Mucosa of stomach (tissue), 1 donor: ENCODE measurements around the gene ZDHHC12.
A peak's percentile ranks its signal among the peaks of the same experiment; 100 is the strongest.
"Not testable (repeated sequence)": the region's sequence is repeated elsewhere in the genome, so short reads cannot be mapped to it uniquely, and the experiment has no call there.

Experiments used
- H3K27me3 ChIP-seq: one replicate; pipeline ENCODE4 v1.7.0; 2013; ENCODE audit warnings: mild to moderate bottlenecking, low read length; ENCODE audit not compliant: control insufficient read depth, insufficient read depth
- H3K36me3 ChIP-seq: one replicate; pipeline ENCODE4 v1.7.0; 2013; ENCODE audit warnings: low read length; ENCODE audit not compliant: control insufficient read depth, insufficient read depth
- H3K4me1 ChIP-seq: one replicate; pipeline ENCODE4 v1.7.0; 2013; ENCODE audit warnings: mild to moderate bottlenecking, low read length; ENCODE audit not compliant: control insufficient read depth, insufficient read depth
- H3K4me3 ChIP-seq: one replicate; pipeline ENCODE4 v1.7.0; 2013; ENCODE audit warnings: low read length
- H3K9ac ChIP-seq: one replicate; pipeline ENCODE4 v1.7.0; 2013; ENCODE audit warnings: mild to moderate bottlenecking, low read length, moderate library complexity
- H3K9me3 ChIP-seq: one replicate; pipeline ENCODE4 v1.7.0; 2013; ENCODE audit warnings: mild to moderate bottlenecking, low read length, moderate library complexity; ENCODE audit not compliant: control insufficient read depth
- donor health status: Pancreatic carcinoma.

The ZDHHC12 gene

DNA sequence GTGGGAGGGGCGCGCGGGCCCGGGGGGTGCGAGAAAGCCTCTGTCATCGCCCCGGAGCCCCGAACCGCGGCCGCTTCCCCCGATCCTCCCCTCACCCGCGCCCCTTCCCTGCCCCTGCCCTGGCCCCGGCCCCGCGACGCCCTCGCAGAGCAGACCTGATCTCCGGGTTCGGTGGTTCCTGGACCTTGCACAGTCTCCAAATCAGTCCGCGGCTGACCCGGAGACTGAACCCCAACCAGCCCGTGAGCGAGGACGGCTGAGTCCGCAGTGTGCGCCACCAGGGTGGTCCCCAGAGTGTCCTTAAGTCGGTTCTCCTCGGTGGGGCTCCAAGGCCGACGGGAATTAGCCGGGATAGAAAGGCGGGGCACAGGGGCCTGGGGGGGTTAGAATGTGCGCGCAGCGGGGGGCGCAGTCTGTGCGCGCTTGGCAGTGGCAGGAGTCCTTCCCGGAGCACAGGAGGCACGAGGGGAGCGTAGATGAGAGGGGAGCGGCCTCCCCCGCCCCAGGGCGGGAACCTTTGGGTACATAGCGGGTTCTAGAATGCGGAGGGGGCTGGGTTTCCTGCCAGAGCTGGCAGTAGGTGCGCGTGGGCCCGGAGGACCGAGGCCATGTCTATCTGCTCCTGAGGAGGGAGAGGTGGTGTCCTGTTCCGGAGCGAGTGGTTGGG is 20.8 kb downstream of the ZDHHC12 start:
- Histone ChIP-seq H3K4me1 (peaks cover 14% of the 10 kb centered on the region), H3K9me3 (no peaks in the 10 kb centered on the region), H3K4me3 (peak overlapping the region; percentile 60), H3K36me3 (no peaks in the 10 kb centered on the region), H3K9ac (peak overlapping the region; percentile 80), H3K27me3 (no peaks in the 10 kb centered on the region)

DNA sequence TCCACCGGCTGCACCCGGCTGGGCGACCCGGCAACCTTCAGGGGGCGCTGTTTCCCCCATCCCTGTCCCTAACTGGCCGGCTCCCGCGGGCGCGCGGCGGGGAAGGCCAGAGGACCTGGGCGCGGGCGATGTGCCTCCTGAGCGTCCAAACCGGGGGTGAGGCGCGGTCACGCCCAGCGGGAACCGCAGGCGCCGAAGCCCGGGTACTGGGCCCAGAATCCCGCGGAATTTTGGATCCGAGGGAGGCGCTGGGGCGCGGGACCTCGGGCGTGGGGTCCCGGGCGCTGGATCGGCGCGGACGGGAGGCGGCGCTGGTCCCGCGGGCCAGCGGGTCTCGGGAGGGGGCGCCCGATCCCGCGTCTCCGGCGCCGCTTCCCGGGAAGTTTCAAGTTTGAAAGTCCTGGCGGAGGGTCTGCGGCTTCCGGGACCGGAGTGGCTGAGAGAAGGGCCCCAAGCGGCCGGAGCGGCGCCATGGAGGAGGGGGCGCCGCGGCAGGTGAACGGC is 21.4 kb downstream of the ZDHHC12 start, which contains the start of gene PKN3:
TSS of gene PKN3 (plus strand) at position 59 of the 504 bp plus-strand sequence. CDS start at position 472, 413 bp downstream.
- Histone ChIP-seq H3K9ac (peak within 1 kb of the TSS; percentile 80), H3K4me1 (peaks cover 14% of the 10 kb centered on the region), H3K9me3 (no peaks in the 10 kb centered on the region), H3K4me3 (peak within 1 kb of the TSS; percentile 60), H3K27me3 (no peaks in the 10 kb centered on the region), H3K36me3 (no peaks in the 10 kb centered on the region)

DNA sequence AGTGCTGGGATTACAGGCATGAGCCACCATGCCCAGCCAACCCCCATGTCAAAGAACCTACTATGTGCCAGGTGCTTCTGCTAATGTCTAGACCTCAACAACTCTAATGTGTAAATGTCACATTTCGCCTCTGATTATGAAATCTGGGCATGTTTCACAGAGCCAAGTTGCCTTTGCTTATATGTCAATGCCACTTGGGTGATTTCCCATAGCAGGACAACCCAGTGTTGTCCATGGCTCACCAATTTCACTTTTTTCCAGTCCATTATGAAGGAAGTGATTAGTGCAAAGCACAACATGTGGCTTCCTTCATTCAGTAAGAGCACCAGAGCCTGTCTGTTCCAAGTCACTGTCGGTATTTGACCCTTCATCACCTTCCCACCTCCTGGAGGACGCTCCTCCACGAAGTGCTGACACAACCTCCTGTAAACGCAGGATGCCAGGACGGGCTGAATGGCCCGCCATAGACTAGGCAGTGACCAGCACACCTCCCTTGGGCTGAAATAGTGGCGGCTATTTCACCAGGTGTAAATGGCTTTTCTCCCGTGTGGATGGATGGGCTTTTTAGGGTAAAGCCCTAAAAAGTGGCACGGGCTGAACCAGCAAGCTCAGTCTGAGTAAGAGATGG is 22.6 kb downstream of the ZDHHC12 start:
- H3K4me3 ChIP-seq, result no peak overlapping the region
- H3K9ac ChIP-seq, result no peak overlapping the region
- H3K4me1 ChIP-seq, result peaks cover 14% of the 10 kb centered on the region
- H3K9me3 ChIP-seq, result no peaks in the 10 kb centered on the region
- H3K27me3 ChIP-seq, result no peaks in the 10 kb centered on the region
- H3K36me3 ChIP-seq, result no peaks in the 10 kb centered on the region

DNA sequence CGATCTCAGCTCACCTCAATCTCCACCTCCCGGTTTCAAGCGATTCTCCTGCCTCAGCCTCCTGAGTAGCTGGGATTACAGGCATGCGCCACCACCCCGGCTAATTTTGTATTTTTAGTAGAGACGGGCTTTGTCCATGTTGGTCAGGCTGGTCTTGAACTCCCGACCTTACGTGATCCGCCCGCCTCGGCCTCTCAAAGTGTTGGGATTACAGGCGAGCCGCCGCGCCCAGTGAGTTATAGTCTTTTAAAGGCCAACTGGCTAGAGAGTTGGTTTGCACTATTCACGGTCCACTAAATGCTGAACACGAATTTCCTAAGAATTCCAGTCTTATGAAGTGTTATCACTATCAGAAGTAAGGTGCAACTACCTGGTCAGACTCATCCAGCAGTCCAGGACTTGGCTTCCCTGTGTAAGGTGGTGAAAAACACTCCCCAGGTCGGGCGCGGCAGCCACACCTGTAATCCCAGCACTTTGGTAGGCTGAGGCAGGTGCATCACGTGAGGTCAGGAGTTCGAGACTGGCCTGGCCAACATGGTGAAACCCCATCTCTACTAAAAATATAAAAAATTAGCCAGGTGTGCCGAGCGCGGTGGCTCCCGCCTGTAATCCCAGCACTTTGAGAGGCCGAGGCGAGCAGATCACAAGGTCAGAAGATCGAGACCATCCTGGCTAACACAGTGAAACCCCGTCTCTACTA is 24.7 kb downstream of the ZDHHC12 start:
- H3K4me3 ChIP-seq, H3K9ac ChIP-seq, H3K27me3 ChIP-seq, H3K9me3 ChIP-seq, H3K36me3 ChIP-seq: not testable (repeated sequence)
- peaks cover 14% of the 10 kb centered on the region for H3K4me1 ChIP-seq

DNA sequence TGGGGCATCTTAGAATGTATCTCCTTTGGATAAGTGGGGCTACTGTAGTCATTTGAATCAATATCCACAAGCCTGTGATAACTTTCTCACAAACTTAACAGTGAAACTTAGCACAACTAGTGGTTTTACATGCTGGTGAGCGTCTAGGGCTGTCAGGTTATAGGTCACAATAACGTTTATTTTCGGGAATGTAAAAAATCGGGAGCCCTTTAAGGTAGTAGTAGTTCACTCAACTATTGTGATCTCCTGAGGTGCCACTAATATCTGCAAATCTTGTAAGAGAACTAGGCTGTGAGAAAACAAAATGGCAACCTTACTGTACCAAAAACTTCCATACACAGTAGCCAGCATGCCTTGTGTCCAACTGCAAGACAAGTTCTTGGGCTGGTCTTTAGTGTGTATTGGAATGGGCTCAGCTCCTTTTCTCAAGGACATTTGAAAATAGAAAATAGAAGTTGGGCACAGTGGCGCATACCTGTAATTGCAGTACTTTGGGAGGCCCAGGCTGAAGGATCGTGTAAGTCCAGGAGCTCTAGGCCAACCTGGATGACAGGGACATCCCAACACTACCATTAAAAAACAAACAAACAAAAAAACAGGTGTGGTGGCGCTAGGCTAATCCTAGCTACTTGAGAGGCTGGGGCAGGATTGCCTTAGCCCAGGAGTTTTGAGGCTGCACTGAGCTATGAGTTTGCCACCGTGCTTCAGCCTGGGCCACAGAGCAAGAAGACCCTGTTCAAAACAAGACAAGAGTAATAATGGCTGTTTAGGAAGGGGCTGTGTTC is 26.8 kb downstream of the ZDHHC12 start:
- Histone ChIP-seq H3K4me3 (no peak overlapping the region), H3K9me3 (no peaks in the 10 kb centered on the region), H3K36me3 (no peaks in the 10 kb centered on the region), H3K9ac (no peak overlapping the region), H3K27me3 (no peaks in the 10 kb centered on the region), H3K4me1 (peaks cover 1% of the 10 kb centered on the region)

DNA sequence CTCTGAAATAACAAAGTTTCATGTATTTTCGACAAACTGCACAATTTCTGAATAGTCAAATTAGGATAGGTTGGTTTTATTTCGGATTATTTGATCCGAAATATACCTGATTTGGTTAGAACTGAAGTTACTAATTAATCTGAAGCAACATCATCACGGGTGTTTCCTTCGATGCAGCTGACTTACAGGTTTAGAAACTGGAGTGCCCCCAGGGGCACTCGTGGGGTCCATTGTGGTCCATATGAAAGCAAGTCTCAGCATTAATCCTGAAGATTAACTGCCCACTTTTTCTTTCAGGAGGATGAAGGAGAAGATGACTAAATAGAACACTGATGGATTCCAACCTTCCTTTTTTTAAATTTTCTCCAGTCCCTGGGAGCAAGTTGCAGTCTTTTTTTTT is 29.6 kb downstream of the ZDHHC12 start:
- Histone ChIP-seq H3K4me1 (peaks cover 6% of the 10 kb centered on the region), H3K36me3 (no peaks in the 10 kb centered on the region)

DNA sequence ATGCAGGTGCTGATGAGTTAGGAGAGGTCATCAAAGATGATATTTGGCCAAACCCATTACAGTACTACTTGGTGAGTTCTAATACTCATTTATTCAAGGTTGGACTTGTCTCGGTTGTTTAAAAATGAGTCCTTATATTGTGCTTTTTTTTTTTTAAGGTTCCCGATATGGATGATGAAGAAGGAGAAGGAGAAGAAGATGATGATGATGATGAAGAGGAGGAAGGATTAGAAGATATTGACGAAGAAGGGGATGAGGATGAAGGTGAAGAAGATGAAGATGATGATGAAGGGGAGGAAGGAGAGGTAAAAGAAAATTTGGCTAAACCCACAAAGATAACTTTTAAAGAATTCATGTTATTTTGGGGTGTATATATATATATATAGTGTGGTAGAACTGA is 30.2 kb downstream of the ZDHHC12 start:
- H3K9me3 ChIP-seq, H3K27me3 ChIP-seq, H3K36me3 ChIP-seq, H3K4me1 ChIP-seq, H3K9ac ChIP-seq, H3K4me3 ChIP-seq: not testable (repeated sequence)

More for the DNA sequence above, 29.6 kb downstream of the ZDHHC12 start:
- Histone ChIP-seq H3K9me3 (no peaks in the 10 kb centered on the region), H3K27me3 (no peaks in the 10 kb centered on the region), H3K9ac (no peak overlapping the region), H3K4me3 (no peak overlapping the region)

DNA sequence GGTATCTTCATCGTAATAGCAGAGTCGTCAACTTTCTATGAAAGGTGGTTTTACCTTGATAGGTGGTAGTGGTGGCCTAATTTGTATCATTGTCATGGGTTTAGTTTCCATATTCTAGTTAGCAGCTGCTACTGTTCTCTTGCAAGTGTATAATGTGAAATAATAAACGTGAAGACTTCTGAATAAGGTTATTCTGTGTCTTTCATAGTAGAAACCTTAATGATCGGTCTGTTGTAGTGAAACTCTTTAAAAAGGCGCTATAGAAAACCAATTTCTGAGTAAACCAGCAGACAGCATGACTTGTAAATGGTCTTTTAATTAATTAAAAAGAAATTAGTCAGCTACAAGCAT is 33.3 kb downstream of the ZDHHC12 start:
- Histone ChIP-seq H3K9ac (peak overlapping the region; percentile 78), H3K4me1 (peaks cover 28% of the 10 kb centered on the region), H3K4me3 (peak overlapping the region; percentile 74), H3K27me3 (no peaks in the 10 kb centered on the region), H3K9me3 (no peaks in the 10 kb centered on the region), H3K36me3 (no peaks in the 10 kb centered on the region)

DNA sequence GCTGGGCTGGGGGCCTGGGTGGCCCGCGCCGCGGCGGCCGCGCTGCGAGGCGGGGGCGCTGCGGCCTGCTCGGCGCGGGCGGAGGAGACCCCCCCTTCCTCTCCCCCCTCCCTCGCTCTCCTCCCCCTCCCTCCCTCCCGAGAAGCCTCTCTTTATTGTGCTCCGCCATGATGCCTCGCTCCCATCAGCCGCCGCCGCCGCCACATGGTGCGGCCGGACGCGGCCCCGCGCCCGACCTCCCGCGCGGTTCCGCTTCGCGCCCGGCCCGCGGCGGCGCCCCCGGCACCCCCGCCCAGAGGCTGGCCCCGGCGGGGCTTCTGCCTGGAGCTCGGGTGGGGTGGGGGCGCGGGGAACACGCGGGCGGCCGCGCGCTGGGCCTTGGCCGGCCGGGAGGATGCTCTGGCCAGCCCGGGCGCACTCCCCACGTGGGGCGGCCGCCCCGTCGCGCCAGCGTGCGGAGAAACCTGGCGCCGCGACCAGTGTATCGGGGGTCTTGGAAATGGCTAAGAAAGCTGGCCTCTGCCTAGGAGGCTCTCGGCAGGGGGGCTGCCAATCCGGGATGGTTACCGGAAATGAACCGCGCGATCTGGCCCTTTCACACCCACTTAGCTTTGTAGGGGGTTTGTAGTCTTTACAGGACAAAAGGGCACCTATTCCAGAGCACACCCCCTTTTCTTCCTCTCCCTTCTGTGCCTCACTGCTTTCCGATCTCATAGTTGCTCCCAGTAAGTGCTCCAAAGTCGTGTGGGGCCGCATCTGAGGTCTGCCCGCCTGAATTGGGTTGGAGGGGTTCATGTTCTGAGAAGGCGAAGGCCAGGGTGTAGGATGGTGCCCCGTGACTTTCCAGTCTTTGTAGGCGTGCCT is 33.9 kb downstream of the ZDHHC12 start:
- no peaks in the 10 kb centered on the region for H3K36me3 ChIP-seq
- peak overlapping the region; percentile 78 for H3K9ac ChIP-seq
- H3K27me3 ChIP-seq, result no peaks in the 10 kb centered on the region
- H3K4me1 ChIP-seq, result peaks cover 34% of the 10 kb centered on the region
- peak overlapping the region; percentile 74 for H3K4me3 ChIP-seq
- H3K9me3 ChIP-seq, result no peaks in the 10 kb centered on the region

DNA sequence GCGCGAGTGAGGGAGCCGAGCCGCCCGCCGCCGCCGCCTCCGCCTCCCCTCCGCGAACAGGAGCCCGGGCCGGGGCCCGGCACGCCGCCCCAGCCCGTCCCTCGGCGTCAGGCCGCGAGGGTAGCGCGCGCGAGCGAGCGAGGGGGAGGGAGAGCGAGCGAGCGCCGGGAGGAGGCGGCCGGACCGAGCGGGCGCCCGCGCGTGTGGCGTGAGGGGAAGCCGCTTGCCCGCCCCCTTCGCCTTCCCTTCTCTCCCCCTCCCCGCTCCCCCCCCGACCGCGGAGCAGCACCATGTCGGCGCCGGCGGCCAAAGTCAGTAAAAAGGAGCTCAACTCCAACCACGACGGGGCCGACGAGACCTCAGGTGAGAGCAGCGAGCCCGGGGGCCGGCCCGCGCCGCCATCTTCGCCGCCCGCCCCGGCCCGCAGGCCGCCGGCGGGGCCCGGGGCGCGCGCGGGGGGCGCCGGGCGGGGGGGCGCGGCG is 34.6 kb downstream of the ZDHHC12 start:
- no peaks in the 10 kb centered on the region for H3K27me3 ChIP-seq
- peaks cover 41% of the 10 kb centered on the region for H3K4me1 ChIP-seq
- no peaks in the 10 kb centered on the region for H3K36me3 ChIP-seq
- H3K4me3 ChIP-seq, result no peak overlapping the region
- peak overlapping the region; percentile 63 for H3K9ac ChIP-seq
- H3K9me3 ChIP-seq, result no peaks in the 10 kb centered on the region
